Mesendoderm (in vitro differentiated cells): ENCODE data around the gene BICDL2.
"Not testable (repeated sequence)": the region's sequence is repeated elsewhere in the genome, so short reads cannot be mapped to it uniquely, and the experiment has no call there.

Experiments
- DNase-seq: peaks from one replicate; pipeline ENCODE4 v3.0.0; 2013
- H2AK5ac ChIP-seq: 2 replicates; pipeline ENCODE4 v1.6.1; 2013; ENCODE audit warnings: low read length, inconsistent platforms
- H2BK120ac ChIP-seq: 2 replicates; pipeline ENCODE4 v1.6.1; 2013; ENCODE audit warnings: low read depth, mild to moderate bottlenecking, low read length, moderate library complexity, mixed read lengths
- H2BK15ac ChIP-seq: replicated peaks from 2 replicates; pipeline ENCODE4 v1.6.1; 2013; ENCODE audit warnings: low read depth, mild to moderate bottlenecking, moderate library complexity
- H2BK5ac ChIP-seq: 2 replicates; pipeline ENCODE4 v1.6.1; 2013; ENCODE audit warnings: low read length, inconsistent platforms
- H3K18ac ChIP-seq: 2 replicates; pipeline ENCODE4 v1.6.1; 2013; ENCODE audit warnings: mild to moderate bottlenecking, low read length, mixed read lengths
- H3K23ac ChIP-seq: one replicate; pipeline ENCODE4 v1.6.1; 2013; ENCODE audit warnings: low read length
- H3K27ac ChIP-seq: 2 replicates; pipeline ENCODE4 v1.5.1; 2013; ENCODE audit warnings: low read depth, mild to moderate bottlenecking, inconsistent platforms, low read length, moderate library complexity
- H3K27me3 ChIP-seq: 2 replicates; pipeline ENCODE4 v1.6.1; 2013; ENCODE audit warnings: low read length, control low read depth, mild to moderate bottlenecking, inconsistent platforms; ENCODE audit not compliant: insufficient read depth, poor library complexity
- H3K36me3 ChIP-seq: 2 replicates; pipeline ENCODE4 v1.6.1; 2013; ENCODE audit warnings: low read length, inconsistent platforms; ENCODE audit not compliant: control insufficient read depth, insufficient read depth
- H3K4ac ChIP-seq: one replicate; pipeline ENCODE4 v1.6.1; 2013; ENCODE audit warnings: low read depth, mild to moderate bottlenecking, low read length, moderate library complexity
- H3K4me1 ChIP-seq: 2 replicates; pipeline ENCODE4 v1.6.1; 2013; ENCODE audit warnings: low read depth, low read length, inconsistent platforms; ENCODE audit not compliant: control insufficient read depth
- H3K4me2 ChIP-seq: 2 replicates; pipeline ENCODE4 v1.6.1; 2013; ENCODE audit warnings: low read length
- H3K4me3 ChIP-seq: 2 replicates; pipeline ENCODE4 v1.5.1; 2013; ENCODE audit warnings: mild to moderate bottlenecking, low read length
- H3K56ac ChIP-seq: one replicate; pipeline ENCODE4 v1.6.1; 2013; ENCODE audit warnings: low read length
- H3K79me1 ChIP-seq: 2 replicates; pipeline ENCODE4 v1.6.1; 2013; ENCODE audit warnings: low read length, inconsistent platforms
- H3K79me2 ChIP-seq: 2 replicates; pipeline ENCODE4 v1.6.1; 2013; ENCODE audit warnings: mild to moderate bottlenecking, low read length; ENCODE audit not compliant: control insufficient read depth, insufficient read depth
- H3K9ac ChIP-seq: 2 replicates; pipeline ENCODE4 v1.6.1; 2013; ENCODE audit warnings: low read length, inconsistent platforms
- H4K5ac ChIP-seq: one replicate; pipeline ENCODE4 v1.6.1; 2013; ENCODE audit warnings: low read length
- H4K8ac ChIP-seq: one replicate; pipeline ENCODE4 v1.6.1; 2013; ENCODE audit warnings: low read depth, mild to moderate bottlenecking, control low read depth, low read length, moderate library complexity
- WGBS: extraction: QIAGEN DNeasy Blood & Tissue Kit; methylation state at CpG from one replicate; pipeline ENCODE4 v1.1.7; 2013; ENCODE audit warnings: low lambda C conversion rate, missing lambda C conversion rate; ENCODE audit not compliant: insufficient coverage; ENCODE audit errors: extremely low coverage; 5-methylcytosine and 5-hydroxymethylcytosine counted together

Gene BICDL2

DNA sequence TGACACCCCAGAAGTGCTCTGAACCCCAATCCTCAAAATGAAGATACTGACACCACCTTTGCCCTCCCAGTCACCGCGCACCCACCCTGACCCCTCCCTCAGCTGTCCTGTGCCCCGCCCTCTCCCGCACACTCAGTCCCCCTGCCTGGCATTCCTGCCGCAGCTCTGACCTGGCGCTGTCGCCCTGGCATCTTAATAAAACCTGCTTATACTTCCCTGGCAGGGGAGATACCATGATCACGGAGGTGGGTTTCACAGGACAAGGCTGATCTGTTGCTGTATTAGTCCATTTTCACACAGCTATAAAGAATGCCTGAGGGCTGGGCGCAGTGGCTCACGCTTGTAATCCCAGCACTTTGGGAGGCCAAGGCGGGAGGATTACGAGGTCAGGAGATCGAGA, 45.2 kb upstream of the BICDL2 start:
- not testable (repeated sequence) for H3K23ac ChIP-seq, H3K4me3 ChIP-seq, H3K4me2 ChIP-seq, H3K36me3 ChIP-seq, H3K27ac ChIP-seq, H4K5ac ChIP-seq, H3K4ac ChIP-seq, H2BK5ac ChIP-seq, H3K79me1 ChIP-seq, H3K9ac ChIP-seq, H2BK120ac ChIP-seq, H2AK5ac ChIP-seq, H3K56ac ChIP-seq, DNase-seq, H3K4me1 ChIP-seq, H3K79me2 ChIP-seq, H2BK15ac ChIP-seq, H4K8ac ChIP-seq, H3K27me3 ChIP-seq, H3K18ac ChIP-seq
- no CpG with 5 or more reads among the region's 13 CpGs for WGBS

GRCh38 chr16:3080024-3080423, 43.3 kb upstream of the BICDL2 start:
- H3K23ac ChIP-seq: no peak overlapping the region
- H3K4me1 ChIP-seq: no peaks in the 10 kb centered on the region
- no peak overlapping the region for H3K56ac ChIP-seq
- no peak overlapping the region for H2BK120ac ChIP-seq
- no peak overlapping the region for H4K8ac ChIP-seq
- no peak overlapping the region for H3K4me2 ChIP-seq
- H3K36me3 ChIP-seq: no peaks in the 10 kb centered on the region
- no peak overlapping the region for H2BK5ac ChIP-seq
- no CpG with 5 or more reads among the region's 17 CpGs for WGBS
- H3K27ac ChIP-seq: no peak overlapping the region
- no peak overlapping the region for H4K5ac ChIP-seq
- no peak for DNase-seq
- H2AK5ac ChIP-seq: no peak overlapping the region
- H3K79me1 ChIP-seq: no peaks in the 10 kb centered on the region
- no peaks in the 10 kb centered on the region for H3K79me2 ChIP-seq
- H3K9ac ChIP-seq: no peak overlapping the region
- H3K4ac ChIP-seq: no peak overlapping the region
- H3K4me3 ChIP-seq: no peak overlapping the region
- H2BK15ac ChIP-seq: no peak overlapping the region
- no peak overlapping the region for H3K18ac ChIP-seq
- H3K27me3 ChIP-seq: no peaks in the 10 kb centered on the region

- Histone ChIP-seq H3K4ac (no peak overlapping the region), H3K4me3 (no peak overlapping the region), H3K23ac (no peak overlapping the region), H2AK5ac (no peak overlapping the region), H3K36me3 (no peaks in the 10 kb centered on the region), H3K9ac (no peak overlapping the region), H3K79me1 (no peaks in the 10 kb centered on the region), H3K4me1 (no peaks in the 10 kb centered on the region), H4K8ac (no peak overlapping the region), H3K27ac (no peak overlapping the region), H2BK5ac (no peak overlapping the region), H2BK15ac (no peak overlapping the region), H3K18ac (no peak overlapping the region), H3K27me3 (no peaks in the 10 kb centered on the region), H4K5ac (no peak overlapping the region), H3K79me2 (no peaks in the 10 kb centered on the region), H3K56ac (no peak overlapping the region), H3K4me2 (no peak overlapping the region), H2BK120ac (no peak overlapping the region)
- DNase-seq: no peak
- WGBS: no CpG with 5 or more reads among the region's 6 CpGs
Observed at GRCh38 chr16:3076577-3076976, 39.8 kb upstream of the BICDL2 start.

DNA sequence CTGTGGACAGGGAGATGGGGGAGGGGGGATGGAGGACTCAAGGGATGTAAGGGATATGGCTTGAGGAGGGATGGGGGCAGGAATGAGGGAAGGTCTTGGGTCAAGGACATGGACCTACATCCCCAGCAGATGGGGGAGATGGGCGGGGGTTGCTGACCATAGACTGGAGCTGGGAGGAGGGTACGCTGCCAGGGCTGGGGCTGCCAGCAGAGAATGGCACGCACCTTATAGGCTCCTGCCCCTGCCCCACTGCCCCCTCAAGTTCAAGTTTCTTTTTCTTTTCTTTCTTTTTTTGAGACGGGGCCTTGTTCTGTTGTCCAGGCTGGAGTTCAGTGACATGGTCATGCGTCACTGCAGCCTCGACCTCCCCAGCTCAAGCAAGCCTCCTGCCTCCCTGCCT, 39.2 kb upstream of the BICDL2 start:
- H2BK120ac ChIP-seq, H3K56ac ChIP-seq, H3K27me3 ChIP-seq, H2BK15ac ChIP-seq, H3K79me2 ChIP-seq, H2AK5ac ChIP-seq, H3K4me3 ChIP-seq, H3K27ac ChIP-seq, H4K5ac ChIP-seq, H3K9ac ChIP-seq, H3K4me2 ChIP-seq, H3K18ac ChIP-seq, H4K8ac ChIP-seq, DNase-seq, H3K36me3 ChIP-seq, H3K79me1 ChIP-seq, H3K4ac ChIP-seq, H3K4me1 ChIP-seq, H3K23ac ChIP-seq, H2BK5ac ChIP-seq: not testable (repeated sequence)
- no CpG with 5 or more reads among the region's 6 CpGs for WGBS

DNA sequence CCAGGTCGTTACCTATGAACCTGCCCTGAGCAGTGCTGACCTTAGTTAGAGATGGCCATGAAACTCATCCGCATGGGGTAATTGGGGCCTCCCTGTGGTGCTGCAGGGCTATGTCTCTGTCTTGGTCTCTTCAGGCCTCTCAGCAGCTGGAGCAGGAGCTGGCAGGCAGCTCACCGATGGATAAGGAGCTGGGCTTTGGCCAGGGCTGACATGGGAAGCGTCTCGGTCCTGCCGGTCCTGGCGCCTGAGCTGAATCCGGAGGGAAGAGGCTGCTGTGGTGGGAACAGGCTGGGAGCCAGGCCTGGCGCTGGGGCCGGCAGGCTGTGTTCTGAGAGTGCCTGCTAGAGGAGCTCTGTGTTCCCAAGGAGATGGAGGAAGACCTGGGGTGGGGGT, 38.8 kb upstream of the BICDL2 start:
- no CpG with 5 or more reads among the region's 10 CpGs for WGBS
- Histone ChIP-seq H3K27ac (no peak overlapping the region), H3K79me2 (no peaks in the 10 kb centered on the region), H2BK120ac (no peak overlapping the region), H2AK5ac (no peak overlapping the region), H4K8ac (no peak overlapping the region), H3K56ac (no peak overlapping the region), H3K27me3 (no peaks in the 10 kb centered on the region), H3K23ac (no peak overlapping the region), H3K4me1 (no peaks in the 10 kb centered on the region), H2BK15ac (no peak overlapping the region), H3K4me3 (no peak overlapping the region), H2BK5ac (no peak overlapping the region), H3K4me2 (no peak overlapping the region), H3K4ac (no peak overlapping the region), H3K79me1 (no peaks in the 10 kb centered on the region), H3K18ac (no peak overlapping the region), H4K5ac (no peak overlapping the region), H3K36me3 (no peaks in the 10 kb centered on the region), H3K9ac (no peak overlapping the region)
- no peak for DNase-seq

- H3K4me3 ChIP-seq: no peak overlapping the region
- H4K8ac ChIP-seq: no peak overlapping the region
- no peaks in the 10 kb centered on the region for H3K27me3 ChIP-seq
- H2AK5ac ChIP-seq: no peak overlapping the region
- H3K36me3 ChIP-seq: no peaks in the 10 kb centered on the region
- H2BK5ac ChIP-seq: no peak overlapping the region
- no peak overlapping the region for H2BK120ac ChIP-seq
- H3K79me2 ChIP-seq: no peaks in the 10 kb centered on the region
- no peak overlapping the region for H3K18ac ChIP-seq
- no peak overlapping the region for H3K4me2 ChIP-seq
- H4K5ac ChIP-seq: no peak overlapping the region
- H3K56ac ChIP-seq: no peak overlapping the region
- no peaks in the 10 kb centered on the region for H3K79me1 ChIP-seq
- WGBS: no CpG with 5 or more reads among the region's 9 CpGs
- DNase-seq: no peak
- H3K23ac ChIP-seq: no peak overlapping the region
- no peak overlapping the region for H3K9ac ChIP-seq
- no peak overlapping the region for H3K27ac ChIP-seq
- H3K4me1 ChIP-seq: no peaks in the 10 kb centered on the region
- H2BK15ac ChIP-seq: no peak overlapping the region
- no peak overlapping the region for H3K4ac ChIP-seq
Observed at GRCh38 chr16:3074860-3075522, 38.2 kb upstream of the BICDL2 start.
